Transverse colon (tissue), 4 donors: ENCODE measurements around the gene ARHGAP18. TPM values are rescaled to one million over a fixed set of nuclear protein-coding genes. Genes with fewer than 3 reads are reported as not detected.

Experiments used
- DNase-seq: peaks from one replicate; pipeline ENCODE4 v3.0.0-alpha.2; 2019
- H3K27ac ChIP-seq, 4 donors: fragments of 200-600 bp; sonication (generic); 2 replicates each; pipeline ENCODE4 v1.5.1; 2016 to 2018; ENCODE audit warnings: inconsistent platforms in 4 of 4
- H3K27me3 ChIP-seq: fragments of 200-600 bp; sonication (generic); 2 replicates; pipeline ENCODE4 v1.5.1; 2017; ENCODE audit warnings: inconsistent platforms
- H3K36me3 ChIP-seq, 4 donors: fragments of 200-600 bp; sonication (generic); 2 replicates each; pipeline ENCODE4 v1.5.1; 2017 to 2019; ENCODE audit warnings: inconsistent platforms in 4 of 4
- H3K4me1 ChIP-seq, 4 donors: fragments of 200-600 bp; sonication (generic); 2 replicates each; pipeline ENCODE4 v1.5.1; 2017 to 2020; ENCODE audit warnings: inconsistent platforms in 4 of 4
- H3K4me3 ChIP-seq, 4 donors: fragments of 200-600 bp; sonication (generic); 1 replicate in 1 of 4; 2 replicates in 3 of 4; pipeline versions ENCODE4 v1.5.1 to v1.6.1; 2017 to 2019; ENCODE audit warnings: inconsistent platforms in 4 of 4
- H3K9me3 ChIP-seq, 2 donors: fragments of 200-600 bp; sonication (generic); 2 replicates each; pipeline ENCODE4 v1.5.1; 2017 to 2019; ENCODE audit warnings: inconsistent platforms in 2 of 2
- EP300 ChIP-seq: sonication (generic); formaldehyde crosslinking; IDR thresholded peaks from one replicate; pipeline ENCODE4 v1.6.1; 2017; ENCODE audit warnings: antibody characterized with exemption, low read depth
- POLR2A ChIP-seq: fragments of 450-650 bp; IDR thresholded peaks from one replicate; pipeline ENCODE4 v1.6.1; 2016; ENCODE audit warnings: antibody characterized with exemption, mild to moderate bottlenecking, moderate library complexity
- POLR2AphosphoS5 ChIP-seq, 3 donors: sonication (generic); formaldehyde crosslinking; IDR thresholded peaks; one replicate each; pipeline ENCODE4 v1.6.1; 2016; ENCODE audit warnings: antibody characterized with exemption in 3 of 3
- WGBS, 2 donors: methylation state at CpG; one replicate each; pipeline ENCODE4 v1.1.5; 2018; ENCODE audit warnings: low coverage in 1 of 2; 5-methylcytosine and 5-hydroxymethylcytosine counted together
- in situ Hi-C, 4 donors: fragments of 200-750 bp; cut with MboI; loops; one replicate each; pipeline versions ENCODE4 v1.15.0 to v1.15.1; 2017; ENCODE audit warnings: low sequenced_read_pairs in 3 of 4, low pct_ligation_motif_present in 1 of 4, low pct_unique_long_range_greater_than_20kb in 1 of 4
- intact Hi-C: fragments of 100-400 bp; cut with DNase I; formaldehyde crosslinking; loops from one replicate; pipeline ENCODE4 v1.15.1; 2023; ENCODE audit warnings: low total_unique reads
- total RNA-seq, 4 donors: library from RNA; depleted of rRNA; stranded (reverse); fragments of >200 nt; gene quantifications; one replicate each; pipeline ENCODE4 v1.1.0, GENCODE V29; 2016
- TF ChIP-seq, protein P1 (sequence below), 5 experiments: fragments of 200-600 bp in 3 of 5; fragments of 450-650 bp in 2 of 5; sonication (generic) in 3 of 5; IDR thresholded peaks; 1 replicate in 2 of 5; 2 replicates in 3 of 5; pipeline ENCODE4 v1.5.1; 2016 to 2017; ENCODE audit warnings: antibody characterized with exemption in 5 of 5, inconsistent platforms in 3 of 5, mild to moderate bottlenecking in 2 of 5, moderate library complexity in 1 of 5

Gene ARHGAP18
- total RNA-seq, 4 donors from 2014 or later: 5.2 to 21.8 (median 13.0) TPM

- TF ChIP-seq POLR2AphosphoS5 (IDR thresholded peaks at IDR 0.05) (no peak), POLR2A (no peak)
- Histone ChIP-seq H3K4me3 (no peak overlapping the region), H3K36me3 (peaks cover 0 to 10% (median 0%) of the 10 kb centered on the region in 4 donors), H3K9me3 (no peaks in the 10 kb centered on the region), H3K27ac (no peak overlapping the region), H3K4me1 (no peaks in the 10 kb centered on the region), H3K27me3 (no peaks in the 10 kb centered on the region)
- 93 to 100% methylated on average over 1 to 2 of the region's 2 CpGs for WGBS, 2 donors
- intact Hi-C loops: no loop called here
- DNase-seq: no peak
- in situ Hi-C loops: loop anchor here in 2 of 4 donors (25.0 kb wide), 2 partner anchors 118 to 393 kb away; partner anchors contain the start of gene L3MBTL3 (in 1 of the 2)
Observed at GRCh38 chr6:129619579-129620233, 90.3 kb downstream of the ARHGAP18 start.

- H3K9me3 ChIP-seq: no peaks in the 10 kb centered on the region
- H3K4me3 ChIP-seq: no peak overlapping the region
- peaks cover 0 to 10% (median 0%) of the 10 kb centered on the region in 4 donors for H3K36me3 ChIP-seq
- no peak overlapping the region for H3K27ac ChIP-seq
- intact Hi-C loops (no loop called here), in situ Hi-C loops (loop anchor here in 2 of 4 donors (25.0 kb wide), 2 partner anchors 119 to 394 kb away; partner anchors contain the start of gene L3MBTL3 (in 1 of the 2))
- H3K4me1 ChIP-seq: peaks cover 0 to under 1% (median 0%) of the 10 kb centered on the region in 4 donors
- TF ChIP-seq, protein P1, sequence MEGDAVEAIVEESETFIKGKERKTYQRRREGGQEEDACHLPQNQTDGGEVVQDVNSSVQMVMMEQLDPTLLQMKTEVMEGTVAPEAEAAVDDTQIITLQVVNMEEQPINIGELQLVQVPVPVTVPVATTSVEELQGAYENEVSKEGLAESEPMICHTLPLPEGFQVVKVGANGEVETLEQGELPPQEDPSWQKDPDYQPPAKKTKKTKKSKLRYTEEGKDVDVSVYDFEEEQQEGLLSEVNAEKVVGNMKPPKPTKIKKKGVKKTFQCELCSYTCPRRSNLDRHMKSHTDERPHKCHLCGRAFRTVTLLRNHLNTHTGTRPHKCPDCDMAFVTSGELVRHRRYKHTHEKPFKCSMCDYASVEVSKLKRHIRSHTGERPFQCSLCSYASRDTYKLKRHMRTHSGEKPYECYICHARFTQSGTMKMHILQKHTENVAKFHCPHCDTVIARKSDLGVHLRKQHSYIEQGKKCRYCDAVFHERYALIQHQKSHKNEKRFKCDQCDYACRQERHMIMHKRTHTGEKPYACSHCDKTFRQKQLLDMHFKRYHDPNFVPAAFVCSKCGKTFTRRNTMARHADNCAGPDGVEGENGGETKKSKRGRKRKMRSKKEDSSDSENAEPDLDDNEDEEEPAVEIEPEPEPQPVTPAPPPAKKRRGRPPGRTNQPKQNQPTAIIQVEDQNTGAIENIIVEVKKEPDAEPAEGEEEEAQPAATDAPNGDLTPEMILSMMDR (IDR thresholded peaks at IDR 0.05): no peak
- TF ChIP-seq POLR2AphosphoS5 (IDR thresholded peaks at IDR 0.05) (no peak), EP300 (no peak), POLR2A (no peak)
- H3K27me3 ChIP-seq: no peaks in the 10 kb centered on the region
- DNase-seq: no peak
Observed at GRCh38 chr6:129617986-129618385, 92.0 kb downstream of the ARHGAP18 start.

DNA sequence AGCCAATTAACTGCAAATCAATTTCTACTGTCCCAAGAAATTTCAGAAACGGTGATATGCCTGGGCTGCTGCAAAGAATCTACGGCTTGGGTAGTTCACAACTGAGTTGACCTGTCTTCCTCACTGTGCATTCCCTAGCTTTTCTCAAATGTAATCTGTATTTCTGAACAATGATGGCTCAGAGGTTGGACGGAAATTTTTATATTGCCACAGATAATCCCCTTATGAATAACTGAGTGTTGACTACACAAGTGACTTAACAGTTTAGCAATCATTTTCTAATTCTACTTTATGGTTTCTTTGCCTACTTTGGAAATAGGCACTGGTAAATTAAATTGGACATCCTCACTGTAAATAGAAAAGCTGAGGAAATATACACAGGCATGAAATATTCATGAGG lies 94.5 kb downstream of the ARHGAP18 start:
- Histone ChIP-seq H3K9me3 (no peaks in the 10 kb centered on the region), H3K4me3 (no peak overlapping the region), H3K27ac (no peak overlapping the region), H3K27me3 (no peaks in the 10 kb centered on the region), H3K36me3 (peaks cover 0 to 10% (median 0%) of the 10 kb centered on the region in 4 donors), H3K4me1 (peaks cover 0 to 18% (median 9%) of the 10 kb centered on the region in 4 donors)
- TF ChIP-seq, protein P1 (IDR thresholded peaks at IDR 0.05): no peak
- TF ChIP-seq EP300 (no peak), POLR2A (no peak), POLR2AphosphoS5 (IDR thresholded peaks at IDR 0.05) (no peak)
- intact Hi-C loops (no loop called here), in situ Hi-C loops (loop anchor here in 2 of 4 donors (25.0 kb wide), 2 partner anchors 122 to 397 kb away; partner anchors contain the start of gene L3MBTL3 (in 1 of the 2))
- no peak for DNase-seq
- WGBS, 2 donors: 44 to 92% methylated on average over 1 to 3 of the region's 3 CpGs

DNA sequence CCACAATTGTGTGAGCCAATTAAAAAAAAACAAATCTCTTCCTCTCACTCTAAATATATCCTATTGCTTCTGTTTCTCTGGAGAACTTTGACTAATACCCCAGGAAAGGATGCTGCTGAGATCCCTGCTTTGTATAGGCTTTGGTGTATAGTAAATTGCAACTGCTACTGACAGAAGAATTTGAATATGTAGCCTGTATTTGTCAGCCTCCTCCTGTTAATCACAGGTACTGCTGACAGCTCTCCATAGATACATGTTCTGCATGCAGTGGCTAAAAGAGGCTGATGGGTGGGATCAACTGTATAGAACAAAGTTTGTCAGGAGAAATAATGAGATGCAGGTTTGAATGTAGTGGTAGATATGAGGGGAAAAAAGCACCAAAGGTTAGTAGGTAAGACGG lies 95.0 kb downstream of the ARHGAP18 start:
- no peaks in the 10 kb centered on the region for H3K9me3 ChIP-seq
- intact Hi-C loops (no loop called here), in situ Hi-C loops (loop anchor here in 2 of 4 donors (25.0 kb wide), 2 partner anchors 122 to 397 kb away; partner anchors contain the start of gene L3MBTL3 (in 1 of the 2))
- no peak overlapping the region for H3K4me3 ChIP-seq
- H3K4me1 ChIP-seq: peaks cover 0 to 18% (median 9%) of the 10 kb centered on the region in 4 donors
- TF ChIP-seq, protein P1 (IDR thresholded peaks at IDR 0.05): no peak
- TF ChIP-seq EP300 (no peak), POLR2A (no peak), POLR2AphosphoS5 (IDR thresholded peaks at IDR 0.05) (no peak)
- H3K27me3 ChIP-seq: no peaks in the 10 kb centered on the region
- WGBS, 2 donors: 45 to 100% methylated on average over 1 of the region's 1 CpG
- no peak for DNase-seq
- H3K27ac ChIP-seq: no peak overlapping the region
- peaks cover 0 to 10% (median 0%) of the 10 kb centered on the region in 4 donors for H3K36me3 ChIP-seq
